ENCODE results near the gene DDX25.
"Not testable (repeated sequence)": the region's sequence is repeated elsewhere in the genome, so short reads cannot be mapped to it uniquely, and the experiment has no call there.

- TF ChIP-seq, protein P1, sequence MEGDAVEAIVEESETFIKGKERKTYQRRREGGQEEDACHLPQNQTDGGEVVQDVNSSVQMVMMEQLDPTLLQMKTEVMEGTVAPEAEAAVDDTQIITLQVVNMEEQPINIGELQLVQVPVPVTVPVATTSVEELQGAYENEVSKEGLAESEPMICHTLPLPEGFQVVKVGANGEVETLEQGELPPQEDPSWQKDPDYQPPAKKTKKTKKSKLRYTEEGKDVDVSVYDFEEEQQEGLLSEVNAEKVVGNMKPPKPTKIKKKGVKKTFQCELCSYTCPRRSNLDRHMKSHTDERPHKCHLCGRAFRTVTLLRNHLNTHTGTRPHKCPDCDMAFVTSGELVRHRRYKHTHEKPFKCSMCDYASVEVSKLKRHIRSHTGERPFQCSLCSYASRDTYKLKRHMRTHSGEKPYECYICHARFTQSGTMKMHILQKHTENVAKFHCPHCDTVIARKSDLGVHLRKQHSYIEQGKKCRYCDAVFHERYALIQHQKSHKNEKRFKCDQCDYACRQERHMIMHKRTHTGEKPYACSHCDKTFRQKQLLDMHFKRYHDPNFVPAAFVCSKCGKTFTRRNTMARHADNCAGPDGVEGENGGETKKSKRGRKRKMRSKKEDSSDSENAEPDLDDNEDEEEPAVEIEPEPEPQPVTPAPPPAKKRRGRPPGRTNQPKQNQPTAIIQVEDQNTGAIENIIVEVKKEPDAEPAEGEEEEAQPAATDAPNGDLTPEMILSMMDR (CRISPR knock-in tag; IDR thresholded peaks at IDR 0.05) = not testable (repeated sequence)
- TF ChIP-seq HMGA1 (CRISPR knock-in tag; conservative IDR thresholded peaks at IDR 0.05); NR3C1 (CRISPR knock-in tag; IDR thresholded peaks at IDR 0.05); POLR2A (IDR thresholded peaks at IDR 0.05; ENCODE audit: insufficient read depth in 1 of 2, low read depth in 2 of 2, low read length in 2 of 2); ZNF234 (CRISPR knock-in tag; conservative IDR thresholded peaks at IDR 0.05); TBX3 (IDR thresholded peaks at IDR 0.05; ENCODE audit: borderline replicate concordance); GATAD1 (CRISPR knock-in tag; IDR thresholded peaks at IDR 0.05); YY1 (IDR thresholded peaks at IDR 0.05; ENCODE audit: insufficient read depth, insufficient replicate concordance, low read depth, low read length); HMGXB4 (CRISPR knock-in tag; IDR thresholded peaks at IDR 0.05; ENCODE audit: borderline replicate concordance in 1 of 2, low read depth in 1 of 2); KDM4B (CRISPR knock-in tag; IDR thresholded peaks at IDR 0.05); PHB2 (IDR thresholded peaks at IDR 0.05; ENCODE audit: partially characterized antibody): not testable (repeated sequence)
- TF ChIP-seq, protein P2, sequence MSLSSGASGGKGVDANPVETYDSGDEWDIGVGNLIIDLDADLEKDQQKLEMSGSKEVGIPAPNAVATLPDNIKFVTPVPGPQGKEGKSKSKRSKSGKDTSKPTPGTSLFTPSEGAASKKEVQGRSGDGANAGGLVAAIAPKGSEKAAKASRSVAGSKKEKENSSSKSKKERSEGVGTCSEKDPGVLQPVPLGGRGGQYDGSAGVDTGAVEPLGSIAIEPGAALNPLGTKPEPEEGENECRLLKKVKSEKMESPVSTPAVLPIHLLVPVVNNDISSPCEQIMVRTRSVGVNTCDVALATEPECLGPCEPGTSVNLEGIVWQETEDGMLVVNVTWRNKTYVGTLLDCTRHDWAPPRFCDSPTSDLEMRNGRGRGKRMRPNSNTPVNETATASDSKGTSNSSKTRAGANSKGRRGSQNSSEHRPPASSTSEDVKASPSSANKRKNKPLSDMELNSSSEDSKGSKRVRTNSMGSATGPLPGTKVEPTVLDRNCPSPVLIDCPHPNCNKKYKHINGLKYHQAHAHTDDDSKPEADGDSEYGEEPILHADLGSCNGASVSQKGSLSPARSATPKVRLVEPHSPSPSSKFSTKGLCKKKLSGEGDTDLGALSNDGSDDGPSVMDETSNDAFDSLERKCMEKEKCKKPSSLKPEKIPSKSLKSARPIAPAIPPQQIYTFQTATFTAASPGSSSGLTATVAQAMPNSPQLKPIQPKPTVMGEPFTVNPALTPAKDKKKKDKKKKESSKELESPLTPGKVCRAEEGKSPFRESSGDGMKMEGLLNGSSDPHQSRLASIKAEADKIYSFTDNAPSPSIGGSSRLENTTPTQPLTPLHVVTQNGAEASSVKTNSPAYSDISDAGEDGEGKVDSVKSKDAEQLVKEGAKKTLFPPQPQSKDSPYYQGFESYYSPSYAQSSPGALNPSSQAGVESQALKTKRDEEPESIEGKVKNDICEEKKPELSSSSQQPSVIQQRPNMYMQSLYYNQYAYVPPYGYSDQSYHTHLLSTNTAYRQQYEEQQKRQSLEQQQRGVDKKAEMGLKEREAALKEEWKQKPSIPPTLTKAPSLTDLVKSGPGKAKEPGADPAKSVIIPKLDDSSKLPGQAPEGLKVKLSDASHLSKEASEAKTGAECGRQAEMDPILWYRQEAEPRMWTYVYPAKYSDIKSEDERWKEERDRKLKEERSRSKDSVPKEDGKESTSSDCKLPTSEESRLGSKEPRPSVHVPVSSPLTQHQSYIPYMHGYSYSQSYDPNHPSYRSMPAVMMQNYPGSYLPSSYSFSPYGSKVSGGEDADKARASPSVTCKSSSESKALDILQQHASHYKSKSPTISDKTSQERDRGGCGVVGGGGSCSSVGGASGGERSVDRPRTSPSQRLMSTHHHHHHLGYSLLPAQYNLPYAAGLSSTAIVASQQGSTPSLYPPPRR (CRISPR knock-in tag; IDR thresholded peaks at IDR 0.05; ENCODE audit: borderline replicate concordance) = not testable (repeated sequence)
- TF ChIP-seq, protein P3, sequence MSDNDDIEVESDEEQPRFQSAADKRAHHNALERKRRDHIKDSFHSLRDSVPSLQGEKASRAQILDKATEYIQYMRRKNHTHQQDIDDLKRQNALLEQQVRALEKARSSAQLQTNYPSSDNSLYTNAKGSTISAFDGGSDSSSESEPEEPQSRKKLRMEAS (IDR thresholded peaks at IDR 0.05) = not testable (repeated sequence)
Observed at GRCh38 chr11:125865354-125865753, 39.0 kb upstream of the DDX25 start.
